Keratinocyte (primary cell): Measurements from ENCODE around the gene CRYM. TPM values are rescaled to one million over a fixed set of nuclear protein-coding genes. Genes with fewer than 3 reads are reported as not detected.

Source experiments
- DNase-seq: peaks from one replicate; pipeline ENCODE4 v3.0.0-alpha.2; 2011; ENCODE audit warnings: low read depth, missing footprints, low spot score
- FAIRE-seq: peaks from 2 replicates; lab custom pipeline; 2011; peaks lifted over from hg19 to GRCh38; lab: Jason Lieb, UNC
- H2AFZ ChIP-seq: 2 replicates; pipeline ENCODE4 v1.6.0; 2012; ENCODE audit warnings: low read length, control low read depth, inconsistent platforms; ENCODE audit not compliant: control insufficient read depth
- H3K27ac ChIP-seq: 2 replicates; pipeline ENCODE4 v1.5.1; 2011; ENCODE audit warnings: low read length; ENCODE audit not compliant: control insufficient read depth, insufficient read depth
- H3K27me3 ChIP-seq: 3 replicates; pipeline ENCODE4 v1.6.0; 2011; ENCODE audit warnings: low read length; ENCODE audit not compliant: control insufficient read depth, insufficient read depth; ENCODE audit errors: extremely low read depth
- H3K36me3 ChIP-seq, 2 experiments: 2 replicates in 1 of 2; 3 replicates in 1 of 2; pipeline ENCODE4 v1.5.1; 2011; ENCODE audit warnings: low read length in 2 of 2, mild to moderate bottlenecking in 1 of 2; ENCODE audit not compliant: control insufficient read depth in 2 of 2, insufficient read depth in 2 of 2; ENCODE audit errors: extremely low read depth in 1 of 2
- H3K4me1 ChIP-seq: 3 replicates; pipeline ENCODE4 v1.5.1; 2011; ENCODE audit warnings: low read length; ENCODE audit not compliant: control insufficient read depth, insufficient read depth; ENCODE audit errors: extremely low read depth
- H3K4me2 ChIP-seq: 3 replicates; pipeline ENCODE4 v1.6.0; 2011; ENCODE audit warnings: low read depth, low read length; ENCODE audit not compliant: control insufficient read depth, insufficient read depth; ENCODE audit errors: extremely low read depth
- H3K4me3 ChIP-seq, 3 experiments: fragments of 200-600 bp in 1 of 3; sonication (generic) in 1 of 3; 2 replicates in 2 of 3; 3 replicates in 1 of 3; pipeline ENCODE4 v1.5.1; 2011 to 2016; ENCODE audit warnings: low read length in 3 of 3, mild to moderate bottlenecking in 3 of 3, control low read depth in 2 of 3, inconsistent platforms in 1 of 3, low read depth in 1 of 3, mixed read lengths in 1 of 3, mixed run types in 1 of 3, moderate library complexity in 1 of 3; ENCODE audit not compliant: control insufficient read depth in 2 of 3, insufficient read depth in 2 of 3; ENCODE audit errors: extremely low read depth in 1 of 3
- H3K79me2 ChIP-seq: 2 replicates; pipeline ENCODE4 v1.6.0; 2012; ENCODE audit warnings: low read length; ENCODE audit not compliant: control insufficient read depth, insufficient read depth
- H3K9ac ChIP-seq: 3 replicates; pipeline ENCODE4 v1.6.0; 2011; ENCODE audit warnings: low read length; ENCODE audit not compliant: control insufficient read depth, insufficient read depth; ENCODE audit errors: extremely low read depth
- H3K9me1 ChIP-seq: 3 replicates; pipeline ENCODE4 v1.6.0; 2011; ENCODE audit warnings: low read length; ENCODE audit not compliant: control insufficient read depth, insufficient read depth; ENCODE audit errors: extremely low read depth
- H3K9me3 ChIP-seq: 2 replicates; pipeline ENCODE4 v1.5.1; 2012; ENCODE audit warnings: low read depth, low read length; ENCODE audit not compliant: control insufficient read depth
- H4K20me1 ChIP-seq: 3 replicates; pipeline ENCODE4 v1.6.0; 2011; ENCODE audit warnings: low read length; ENCODE audit not compliant: control insufficient read depth, insufficient read depth; ENCODE audit errors: extremely low read depth
- EZH2 ChIP-seq: IDR thresholded peaks from one replicate; pipeline ENCODE4 v1.6.1; 2012; ENCODE audit warnings: inconsistent platforms, mild to moderate bottlenecking, low read length, moderate library complexity
- dilution Hi-C: fragments of 300-500 bp; cut with MboI; formaldehyde crosslinking; loops from one replicate; pipeline ENCODE4 v1.7.0; 2020; ENCODE audit warnings: low sequenced_read_pairs; ENCODE audit not compliant: extremely low pct_ligation_motif_present
- polyA plus RNA-seq, 5 experiments: library from polyadenylated mRNA; depleted of rRNA in 3 of 5; stranded (reverse) in 3 of 5; stranded (forward) in 1 of 5; unstranded in 1 of 5; fragments of >200 nt; gene quantifications; 1 replicate in 1 of 5; 2 replicates in 3 of 5; 3 replicates in 1 of 5; pipeline versions ENCODE4 v1.2.1 to v1.2.3, GENCODE V29; 2011 to 2012; ENCODE audit warnings: missing spikeins in 2 of 5, low read depth in 1 of 5, low replicate concordance in 1 of 5
- TF ChIP-seq, protein P1 (sequence below), 3 experiments: IDR thresholded peaks in 1 of 3; conservative IDR thresholded peaks in 1 of 3; optimal IDR thresholded peaks in 1 of 3; 2 replicates in 2 of 3; 3 replicates in 1 of 3; pipeline versions ENCODE3 to v1.5.1; 2011; ENCODE audit warnings: low read length in 3 of 3, mild to moderate bottlenecking in 3 of 3, moderate library complexity in 2 of 3, control low read depth in 1 of 3, inconsistent platforms in 1 of 3; ENCODE audit not compliant: insufficient read depth in 2 of 3; ENCODE audit errors: extremely low read depth in 1 of 3

Gene CRYM
- polyA plus RNA-seq, 1 donor (not counting 4 experiments of a cell fraction or from before 2014, with no cell fraction given) = 0.18 TPM

GRCh38 chr16:21227866-21228265 lies 50.2 kb downstream of the CRYM start:
- Histone ChIP-seq H3K4me3 (no peak overlapping the region), H3K4me1 (no peaks in the 10 kb centered on the region), H2AFZ (no peak overlapping the region), H3K36me3 (no peaks in the 10 kb centered on the region), H3K4me2 (no peak overlapping the region), H3K9ac (no peak overlapping the region), H3K9me3 (no peaks in the 10 kb centered on the region), H3K9me1 (no peaks in the 10 kb centered on the region), H3K27ac (no peak overlapping the region), H3K27me3 (peaks cover 7% of the 10 kb centered on the region), H4K20me1 (no peaks in the 10 kb centered on the region), H3K79me2 (no peaks in the 10 kb centered on the region)
- FAIRE-seq = no peak
- DNase-seq = no peak
- no peak for TF ChIP-seq EZH2
- TF ChIP-seq, protein P1, sequence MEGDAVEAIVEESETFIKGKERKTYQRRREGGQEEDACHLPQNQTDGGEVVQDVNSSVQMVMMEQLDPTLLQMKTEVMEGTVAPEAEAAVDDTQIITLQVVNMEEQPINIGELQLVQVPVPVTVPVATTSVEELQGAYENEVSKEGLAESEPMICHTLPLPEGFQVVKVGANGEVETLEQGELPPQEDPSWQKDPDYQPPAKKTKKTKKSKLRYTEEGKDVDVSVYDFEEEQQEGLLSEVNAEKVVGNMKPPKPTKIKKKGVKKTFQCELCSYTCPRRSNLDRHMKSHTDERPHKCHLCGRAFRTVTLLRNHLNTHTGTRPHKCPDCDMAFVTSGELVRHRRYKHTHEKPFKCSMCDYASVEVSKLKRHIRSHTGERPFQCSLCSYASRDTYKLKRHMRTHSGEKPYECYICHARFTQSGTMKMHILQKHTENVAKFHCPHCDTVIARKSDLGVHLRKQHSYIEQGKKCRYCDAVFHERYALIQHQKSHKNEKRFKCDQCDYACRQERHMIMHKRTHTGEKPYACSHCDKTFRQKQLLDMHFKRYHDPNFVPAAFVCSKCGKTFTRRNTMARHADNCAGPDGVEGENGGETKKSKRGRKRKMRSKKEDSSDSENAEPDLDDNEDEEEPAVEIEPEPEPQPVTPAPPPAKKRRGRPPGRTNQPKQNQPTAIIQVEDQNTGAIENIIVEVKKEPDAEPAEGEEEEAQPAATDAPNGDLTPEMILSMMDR (optimal IDR thresholded peaks at IDR 0.05 in 1 of 3, IDR thresholded peaks at IDR 0.05 in 1 of 3, conservative IDR thresholded peaks at IDR 0.05 in 1 of 3; ENCODE audit: extremely low read depth in 1 of 3, insufficient read depth in 2 of 3, low read length in 3 of 3) = no peak
- dilution Hi-C loops = no loop called here

DNA sequence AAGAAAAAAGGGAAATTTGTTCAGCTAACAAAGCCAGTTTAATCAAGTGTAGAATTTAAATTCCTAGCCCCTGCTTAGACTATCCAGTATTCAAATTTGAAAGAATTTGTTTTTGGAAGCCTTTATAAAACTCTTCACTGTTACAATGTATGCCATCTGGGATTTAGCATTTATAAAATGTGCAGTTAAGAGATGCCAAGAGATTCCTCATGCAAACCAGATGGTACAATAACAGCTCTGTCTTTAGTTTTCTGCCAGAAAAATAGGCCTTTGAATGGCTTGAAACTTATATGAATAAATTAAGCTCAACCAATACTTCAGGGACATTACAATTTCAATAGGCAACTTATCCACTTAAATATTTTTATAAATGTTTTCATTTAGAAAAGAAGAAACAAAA lies 51.3 kb downstream of the CRYM start:
- H3K9ac ChIP-seq = no peak overlapping the region
- dilution Hi-C loops = no loop called here

More for the DNA sequence above, 51.3 kb downstream of the CRYM start:
- no peak overlapping the region for H3K4me3 ChIP-seq
- H3K27ac ChIP-seq = no peak overlapping the region
- TF ChIP-seq, protein P1 (optimal IDR thresholded peaks at IDR 0.05 in 1 of 3, IDR thresholded peaks at IDR 0.05 in 1 of 3, conservative IDR thresholded peaks at IDR 0.05 in 1 of 3; ENCODE audit: extremely low read depth in 1 of 3, insufficient read depth in 2 of 3, low read length in 3 of 3) = no peak
- TF ChIP-seq EZH2 = no peak
- no peaks in the 10 kb centered on the region for H3K36me3 ChIP-seq
- no peak overlapping the region for H2AFZ ChIP-seq
- no peaks in the 10 kb centered on the region for H3K79me2 ChIP-seq
- no peak overlapping the region for H3K4me2 ChIP-seq
- DNase-seq (no peak), FAIRE-seq (no peak)
- H3K9me3 ChIP-seq = no peaks in the 10 kb centered on the region
- peaks cover 7% of the 10 kb centered on the region for H3K27me3 ChIP-seq
- no peaks in the 10 kb centered on the region for H3K4me1 ChIP-seq
- H3K9me1 ChIP-seq = no peaks in the 10 kb centered on the region
- no peaks in the 10 kb centered on the region for H4K20me1 ChIP-seq
